ENCODE results near the gene MANBA. TPM values are rescaled to one million over a fixed set of nuclear protein-coding genes. Genes with fewer than 3 reads are reported as not detected.

MANBA gene
- 13.0 to 17.2 TPM (median 15.2 TPM) in 5 replicates for total RNA-seq (2022; extraction: Qiagen RNA extraction)

DNA sequence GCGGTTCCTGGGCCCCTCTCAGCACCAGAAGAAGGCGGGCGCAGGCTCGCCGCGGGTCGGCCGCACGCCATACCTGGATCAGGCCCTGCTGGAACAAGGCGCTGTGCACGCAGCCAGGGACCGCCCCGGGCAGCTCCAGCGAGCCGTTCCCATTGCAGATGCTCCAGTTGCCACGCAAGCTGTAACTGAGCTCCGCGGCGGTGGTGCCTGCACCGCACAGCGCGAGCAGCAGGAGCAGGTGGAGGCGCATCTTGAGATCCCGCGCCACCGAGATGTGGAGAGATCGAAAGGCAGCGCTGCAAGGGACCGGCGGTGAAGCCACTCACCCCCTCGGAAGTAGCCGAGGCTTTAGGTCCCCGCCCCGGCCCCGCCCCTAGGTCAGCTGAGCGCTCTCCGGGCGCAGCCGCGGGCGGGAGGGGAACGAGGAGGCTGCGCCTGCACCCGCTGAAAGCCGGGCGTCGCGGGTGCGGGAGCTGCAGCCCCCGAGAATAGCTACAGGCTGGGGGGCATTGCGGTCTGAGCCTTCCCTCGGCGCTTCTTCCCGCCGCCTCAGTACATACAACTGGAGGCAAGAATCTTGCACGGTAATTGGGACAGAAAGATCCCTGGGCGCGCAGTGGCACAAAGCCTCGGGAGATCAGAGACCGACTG, at the start of gene MANBA:
TSS of gene MANBA (minus strand) at position 324 of the 651 bp plus-strand sequence. CDS start at position 250, 74 bp downstream.

Other genes with a start within 250 kb of the MANBA start
- 204 to 257 TPM (median 243 TPM) in 5 replicates for gene UBE2D3, start 66.6 kb upstream of the MANBA start, total RNA-seq (2022; extraction: Qiagen RNA extraction)
- 36.8 to 41.3 TPM (median 39.0 TPM) in 5 replicates for gene CISD2, start 108.0 kb upstream of the MANBA start, total RNA-seq (2022; extraction: Qiagen RNA extraction)